AML-193 (cell line): ENCODE data around the gene HOXA2.

Experiments
- DNase-seq, 2 experiments: peaks; one replicate each; lab custom pipeline; 2025; lab: John Stamatoyannopoulos, UW

The HOXA2 gene

GRCh38 chr7:27124902-27125689 is 22.6 kb upstream of the HOXA2 start:
- no peak for DNase-seq

- no peak for DNase-seq
These were observed 21.8 kb upstream of the HOXA2 start for GRCh38 chr7:27124096-27124901.

DNA sequence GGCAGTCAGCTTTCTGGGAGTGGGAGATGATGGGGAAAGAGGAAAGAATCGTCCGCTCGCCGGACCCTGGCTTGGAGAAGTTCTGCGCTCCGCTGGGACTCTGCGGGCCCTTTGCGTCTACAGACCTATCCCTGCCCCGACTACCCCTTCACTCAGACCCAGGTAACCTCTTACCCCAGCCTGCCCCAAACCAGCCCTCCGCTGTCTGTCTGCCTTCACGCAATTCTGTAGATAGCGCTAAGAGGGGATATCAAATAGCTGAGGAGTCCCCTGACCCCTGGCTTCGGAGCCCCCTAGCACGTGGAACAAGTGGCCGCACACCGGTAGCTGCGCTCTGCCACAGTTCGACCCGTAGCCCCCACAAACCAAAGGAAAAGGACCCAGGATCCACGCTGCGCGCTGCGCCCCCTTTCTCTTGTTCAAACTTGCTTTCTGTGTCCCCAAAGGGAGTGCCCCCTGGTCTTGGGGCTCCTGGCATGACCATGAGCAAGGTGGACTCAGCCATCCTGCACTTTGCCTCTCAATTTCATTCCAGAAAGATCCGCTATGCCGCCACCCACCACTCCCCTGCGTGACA is 21.1 kb upstream of the HOXA2 start:
- no peak for DNase-seq

GRCh38 chr7:27123007-27123476 is 20.6 kb upstream of the HOXA2 start:
- no peak for DNase-seq

DNA sequence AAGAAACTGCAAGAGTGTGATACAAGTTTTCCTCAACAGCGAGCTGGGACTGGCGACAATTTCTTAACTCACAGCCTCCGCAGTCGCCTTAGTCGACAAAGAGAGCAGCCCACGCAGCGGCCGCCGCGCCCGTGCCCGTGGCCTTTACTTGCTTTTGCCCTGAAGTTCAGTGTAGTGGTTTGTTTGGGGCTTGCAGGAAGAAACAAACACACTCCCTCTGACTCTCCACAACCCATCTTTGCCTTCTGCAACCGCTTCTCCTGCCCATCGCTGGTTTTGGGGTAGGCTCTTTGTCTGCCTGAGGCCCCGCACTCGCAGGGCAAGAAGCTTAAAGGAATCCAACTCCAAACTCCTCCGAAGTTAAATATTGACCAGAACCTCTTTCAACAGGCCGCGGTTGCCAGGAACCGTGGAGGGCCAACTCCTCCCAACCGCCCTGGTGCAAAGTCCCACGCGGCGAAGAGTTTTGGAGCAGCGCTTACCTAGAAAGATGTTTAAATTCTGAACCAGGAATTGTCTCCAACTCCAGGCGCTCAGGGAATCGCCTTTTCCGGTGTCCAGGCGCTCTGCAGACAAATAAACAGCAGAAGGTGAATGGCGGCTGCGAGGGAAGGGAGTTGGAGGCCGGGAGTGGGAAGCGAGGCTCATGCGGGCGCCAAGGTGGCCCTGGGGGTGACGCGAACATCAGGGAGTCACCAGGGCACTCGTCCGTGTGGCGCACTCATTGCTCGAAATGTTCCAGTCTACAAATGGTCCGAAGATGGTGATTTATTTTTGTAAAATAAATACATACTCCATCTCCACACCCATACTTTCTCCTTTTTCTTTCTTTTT is 19.8 kb upstream of the HOXA2 start:
- DNase-seq, result no peak

DNA sequence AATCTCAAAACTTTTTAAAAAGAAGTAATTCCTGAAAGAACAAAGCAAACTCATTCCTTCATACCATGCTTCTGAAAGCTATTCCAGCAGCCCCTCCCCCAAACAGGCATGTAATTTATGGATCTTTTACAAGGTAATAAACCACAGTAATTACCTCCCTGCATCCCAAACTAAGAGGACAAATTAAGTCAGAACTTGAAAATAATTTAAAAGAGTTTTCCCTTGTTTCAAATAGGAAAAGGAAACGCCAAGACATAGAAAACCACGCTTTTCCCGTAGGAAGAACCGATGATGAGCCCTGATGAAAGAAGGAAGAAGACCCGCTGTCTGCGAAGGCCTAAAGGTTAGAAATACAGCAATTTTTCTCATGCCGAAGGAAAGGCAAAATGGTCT is 19.2 kb upstream of the HOXA2 start:
- no peak for DNase-seq

GRCh38 chr7:27119412-27119911 is 17.0 kb upstream of the HOXA2 start:
- DNase-seq, result no peak

- no peak for DNase-seq
These were observed 16.1 kb upstream of the HOXA2 start for GRCh38 chr7:27118580-27118979.

DNA sequence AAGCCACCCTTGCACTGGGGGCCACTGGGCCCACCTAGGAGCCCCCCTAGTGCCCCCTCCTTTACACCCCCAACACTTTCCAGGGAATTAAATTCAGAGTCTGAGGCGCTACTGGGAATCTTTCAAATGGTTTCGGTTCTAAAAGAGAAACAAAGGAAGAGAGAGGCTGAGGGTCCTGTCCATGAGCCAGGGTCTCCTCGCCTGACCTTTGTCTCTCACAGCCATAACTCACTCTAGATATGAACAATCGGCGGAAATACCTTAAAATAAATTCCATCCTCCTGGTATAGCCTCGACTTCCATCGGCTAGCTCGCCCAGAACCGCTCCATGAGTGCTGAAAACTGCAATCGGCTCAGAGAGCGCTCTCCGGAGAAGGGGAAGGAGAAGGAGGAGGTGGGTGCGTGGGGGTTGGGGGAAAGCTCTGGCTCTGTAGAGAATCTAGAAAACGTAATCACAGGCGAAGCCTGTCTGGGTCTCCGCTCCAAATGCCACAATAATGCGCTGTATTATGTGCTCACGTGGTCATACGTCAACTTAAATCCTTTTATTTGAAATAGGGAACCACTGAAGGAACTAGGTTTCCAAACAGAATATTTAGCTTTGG is 15.5 kb upstream of the HOXA2 start:
- no peak for DNase-seq

DNA sequence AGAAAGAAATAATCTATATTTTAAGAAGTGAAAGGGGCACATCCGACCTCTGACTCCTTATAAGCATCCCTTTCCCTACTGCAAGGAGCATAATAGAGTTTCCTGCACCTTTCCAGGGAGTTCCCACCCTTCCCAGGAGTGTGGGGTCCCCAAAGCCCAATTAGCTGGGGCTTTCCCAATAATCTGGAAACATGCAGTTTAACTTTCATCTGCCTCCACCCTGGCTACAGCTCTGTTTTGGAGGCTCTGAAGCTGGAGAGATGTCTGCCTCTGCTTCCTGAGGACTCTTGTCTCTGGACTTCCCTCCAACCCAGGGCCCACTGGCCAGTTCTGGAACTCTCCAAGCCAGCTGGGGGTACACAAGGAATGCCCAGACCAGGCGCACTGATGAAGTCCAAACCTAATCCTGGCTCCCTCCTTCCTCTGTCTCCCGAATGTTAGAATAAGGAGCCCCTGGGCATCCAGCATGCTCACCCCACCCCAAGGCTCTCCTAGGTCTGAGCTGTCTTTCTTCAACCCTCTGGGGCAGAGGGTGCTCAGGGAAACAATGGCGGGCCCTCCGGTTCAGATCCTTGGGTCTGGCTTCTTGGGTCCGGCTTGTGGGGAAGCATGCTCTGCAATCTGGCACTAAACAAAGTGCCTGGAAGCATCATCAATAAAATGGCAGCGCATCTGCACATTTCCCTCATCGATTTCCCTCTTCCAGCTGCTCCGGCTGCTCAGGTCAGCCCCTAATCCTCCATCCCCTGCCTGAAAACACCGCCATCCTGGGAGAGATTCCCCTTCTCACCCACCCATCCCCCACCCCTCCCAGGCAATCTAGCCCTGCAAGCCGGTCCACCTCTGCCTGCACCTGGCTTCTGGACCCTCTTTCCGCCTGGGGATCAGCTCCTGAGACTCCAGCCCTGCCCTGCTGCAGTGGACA is 14.7 kb upstream of the HOXA2 start:
- DNase-seq, result no peak

GRCh38 chr7:27116031-27116961 is 13.8 kb upstream of the HOXA2 start:
- no peak for DNase-seq

GRCh38 chr7:27115221-27116026 is 12.9 kb upstream of the HOXA2 start:
- no peak for DNase-seq

- no peak for DNase-seq
These were observed 12.4 kb upstream of the HOXA2 start for GRCh38 chr7:27114881-27115220.

GRCh38 chr7:27113991-27114769 is 11.7 kb upstream of the HOXA2 start:
- DNase-seq, result no peak

GRCh38 chr7:27112955-27113949 is 10.8 kb upstream of the HOXA2 start:
- DNase-seq, result no peak

DNA sequence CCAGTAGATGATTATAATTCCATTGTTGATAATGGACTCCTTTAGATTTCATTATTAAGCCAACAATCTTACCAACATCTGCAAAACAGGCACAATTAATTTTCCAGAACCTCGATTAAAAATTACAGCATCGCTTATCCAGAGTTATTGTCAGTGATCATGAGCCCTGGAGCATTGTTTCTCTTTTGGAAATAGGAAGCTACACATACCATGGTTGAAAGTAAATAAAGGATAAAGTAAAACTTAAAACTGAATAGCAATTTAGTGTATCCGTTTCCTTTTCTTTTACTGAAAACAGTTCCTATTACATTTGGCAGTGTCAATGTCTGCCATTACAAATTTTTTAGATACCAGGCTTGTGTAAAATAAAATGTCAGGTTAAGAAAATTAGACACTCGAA is 9.9 kb upstream of the HOXA2 start:
- no peak for DNase-seq
